ENCODE measurements around the gene MAD1L1.

Gene MAD1L1

GRCh38 chr7:1914321-1914720 is 318.4 kb downstream of the MAD1L1 start:
- DNase-seq (ENCODE audit: low read depth in 2 of 2): no peak

- no peak for DNase-seq (ENCODE audit: low read depth in 2 of 2)
Observed at GRCh38 chr7:1913466-1914282, 319.1 kb downstream of the MAD1L1 start.

GRCh38 chr7:1912593-1913465 is 319.9 kb downstream of the MAD1L1 start:
- DNase-seq (ENCODE audit: low read depth in 2 of 2): no peak

GRCh38 chr7:1911571-1911970 is 321.2 kb downstream of the MAD1L1 start:
- DNase-seq (ENCODE audit: low read depth in 2 of 2): no peak

GRCh38 chr7:1910827-1911226 is 321.9 kb downstream of the MAD1L1 start:
- DNase-seq (ENCODE audit: low read depth in 2 of 2): no peak

- no peak for DNase-seq (ENCODE audit: low read depth in 2 of 2)
Observed at GRCh38 chr7:1910081-1910685, 322.6 kb downstream of the MAD1L1 start.

- DNase-seq (ENCODE audit: low read depth in 2 of 2): no peak
Observed at GRCh38 chr7:1909476-1909875, 323.3 kb downstream of the MAD1L1 start.

GRCh38 chr7:1908823-1909420 is 323.8 kb downstream of the MAD1L1 start:
- no peak for DNase-seq (ENCODE audit: low read depth in 2 of 2)

GRCh38 chr7:1907751-1908365 is 324.9 kb downstream of the MAD1L1 start:
- no peak for DNase-seq (ENCODE audit: low read depth in 2 of 2)

- no peak for DNase-seq (ENCODE audit: low read depth in 2 of 2)
Observed at GRCh38 chr7:1906988-1907745, 325.6 kb downstream of the MAD1L1 start.

GRCh38 chr7:1906087-1906830 is 326.5 kb downstream of the MAD1L1 start:
- DNase-seq (ENCODE audit: low read depth in 2 of 2): no peak

GRCh38 chr7:1902231-1902855 is 330.4 kb downstream of the MAD1L1 start:
- no peak for DNase-seq (ENCODE audit: low read depth in 2 of 2)

GRCh38 chr7:1901431-1902210 is 331.1 kb downstream of the MAD1L1 start:
- DNase-seq (ENCODE audit: low read depth in 2 of 2): no peak

- DNase-seq (ENCODE audit: low read depth in 2 of 2): no peak
Observed at GRCh38 chr7:1900847-1901246, 331.9 kb downstream of the MAD1L1 start.

GRCh38 chr7:1899951-1900762 is 332.6 kb downstream of the MAD1L1 start:
- DNase-seq (ENCODE audit: low read depth in 2 of 2): no peak

GRCh38 chr7:1899196-1899595 is 333.5 kb downstream of the MAD1L1 start:
- no peak for DNase-seq (ENCODE audit: low read depth in 2 of 2)

GRCh38 chr7:1898628-1899185 is 334.0 kb downstream of the MAD1L1 start:
- DNase-seq (ENCODE audit: low read depth in 2 of 2): no peak
